IMR-90 (cell line): ENCODE measurements around the gene HNRNPC. TPM values are rescaled to one million over a fixed set of nuclear protein-coding genes. Genes with fewer than 3 reads are reported as not detected.

Experiments used
- ATAC-seq: fragments of 200-7000 bp; cut with Tn5 transposase; 2 replicates; pipeline ENCODE4 v1.9.1; 2020; ENCODE audit warnings: low read depth, mild to moderate bottlenecking, moderate library complexity
- BruUV-seq: library from RNA; stranded (reverse); fragments of 400-500 nt; replicated peaks from 2 replicates; lab custom pipeline; 2021; lab: Mats Ljungman, UMichigan
- CTCF ChIA-PET: fragments of 300-600 bp; formaldehyde crosslinking; extraction: SDS; loops from one replicate; lab custom pipeline; 2021; ENCODE audit warnings: antibody characterized with exemption; lab: Yijun Ruan, JAX
- POLR2A ChIA-PET: fragments of 300-600 bp; sonication (Branson Sonifier 250); formaldehyde crosslinking; loops from one replicate; lab custom pipeline; 2022; ENCODE audit warnings: antibody characterized with exemption; ENCODE audit not compliant: unreplicated experiment; lab: Charles Lee
- DNase-seq: peaks from one replicate; pipeline ENCODE4 v3.0.0; 2013
- H2AFZ ChIP-seq: replicated peaks from 2 replicates; pipeline ENCODE3; 2013; ENCODE audit warnings: low read length, mild to moderate bottlenecking; ENCODE audit not compliant: poor library complexity
- H2AK5ac ChIP-seq: 2 replicates; pipeline ENCODE4 v1.6.1; 2013; ENCODE audit warnings: low read depth, low read length, inconsistent platforms
- H2AK9ac ChIP-seq: replicated peaks from 2 replicates; pipeline ENCODE3; 2013; ENCODE audit warnings: mild to moderate bottlenecking, low read depth, low read length, moderate library complexity; ENCODE audit not compliant: poor library complexity
- H2BK120ac ChIP-seq: 2 replicates; pipeline ENCODE4 v1.6.1; 2013; ENCODE audit warnings: low read depth, low read length, inconsistent platforms
- H2BK15ac ChIP-seq: 3 replicates; pipeline ENCODE4 v1.6.1; 2013; ENCODE audit warnings: low read depth, low read length, inconsistent platforms
- H2BK20ac ChIP-seq: 2 replicates; pipeline ENCODE4 v1.6.1; 2013; ENCODE audit warnings: low read depth, mild to moderate bottlenecking, inconsistent platforms, low read length, moderate library complexity
- H2BK5ac ChIP-seq: 2 replicates; pipeline ENCODE4 v1.6.1; 2013; ENCODE audit warnings: mild to moderate bottlenecking, low read depth, low read length, inconsistent platforms; ENCODE audit not compliant: poor library complexity, severe bottlenecking
- H3K14ac ChIP-seq: replicated peaks from 2 replicates; pipeline ENCODE4 v1.6.1; 2013; ENCODE audit warnings: low read depth, low read length, inconsistent platforms
- H3K18ac ChIP-seq: 2 replicates; pipeline ENCODE4 v1.6.1; 2013; ENCODE audit warnings: low read depth, low read length, control low read depth
- H3K23ac ChIP-seq: 2 replicates; pipeline ENCODE4 v1.6.1; 2013; ENCODE audit warnings: low read depth, low read length, inconsistent platforms
- H3K27ac ChIP-seq: 2 replicates; pipeline ENCODE4 v1.5.1; 2013; ENCODE audit warnings: mild to moderate bottlenecking, control low read depth, low read length; ENCODE audit not compliant: insufficient read depth
- H3K27me3 ChIP-seq: 2 replicates; pipeline ENCODE4 v1.6.1; 2013; ENCODE audit warnings: low read length; ENCODE audit not compliant: control insufficient read depth, insufficient read depth
- H3K36me3 ChIP-seq: 2 replicates; pipeline ENCODE4 v1.6.1; 2013; ENCODE audit warnings: low read length, mixed read lengths; ENCODE audit not compliant: control insufficient read depth, insufficient read depth
- H3K4ac ChIP-seq: 2 replicates; pipeline ENCODE4 v1.6.1; 2013; ENCODE audit warnings: low read depth, low read length, inconsistent platforms
- H3K4me1 ChIP-seq: 2 replicates; pipeline ENCODE4 v1.6.1; 2013; ENCODE audit warnings: low read length, mixed read lengths; ENCODE audit not compliant: control insufficient read depth, insufficient read depth
- H3K4me2 ChIP-seq: 2 replicates; pipeline ENCODE4 v1.6.1; 2013; ENCODE audit warnings: low read depth, mild to moderate bottlenecking, control low read depth, low read length, moderate library complexity
- H3K4me3 ChIP-seq: 2 replicates; pipeline ENCODE4 v1.5.1; 2013; ENCODE audit warnings: low read depth, mild to moderate bottlenecking, control low read depth, low read length, moderate library complexity; ENCODE audit not compliant: insufficient read depth
- H3K56ac ChIP-seq: 2 replicates; pipeline ENCODE4 v1.6.1; 2013; ENCODE audit warnings: low read length, inconsistent platforms; ENCODE audit not compliant: insufficient read depth; ENCODE audit errors: extremely low read depth
- H3K79me1 ChIP-seq, 2 experiments: 2 replicates each; pipeline ENCODE4 v1.6.1; 2013; ENCODE audit warnings: low read length in 2 of 2, inconsistent platforms in 1 of 2, low read depth in 1 of 2
- H3K9ac ChIP-seq: 2 replicates; pipeline ENCODE4 v1.6.1; 2013; ENCODE audit warnings: low read depth, low read length, control low read depth
- H3K9me1 ChIP-seq: 2 replicates; pipeline ENCODE4 v1.6.1; 2013; ENCODE audit warnings: low read length, inconsistent platforms; ENCODE audit not compliant: insufficient read depth
- H3K9me3 ChIP-seq: 2 replicates; pipeline ENCODE4 v1.6.1; 2013; ENCODE audit warnings: low read length; ENCODE audit not compliant: control insufficient read depth, insufficient read depth
- H4K20me1 ChIP-seq: 2 replicates; pipeline ENCODE4 v1.6.1; 2013; ENCODE audit warnings: low read length, inconsistent platforms; ENCODE audit not compliant: insufficient read depth
- H4K5ac ChIP-seq: 2 replicates; pipeline ENCODE4 v1.6.1; 2013; ENCODE audit warnings: mild to moderate bottlenecking, low read depth, low read length, control low read depth
- H4K8ac ChIP-seq, 2 experiments: 2 replicates each; pipeline ENCODE4 v1.6.1; 2013; ENCODE audit warnings: low read depth in 2 of 2, low read length in 2 of 2, control low read depth in 1 of 2, inconsistent platforms in 1 of 2
- H4K91ac ChIP-seq: 2 replicates; pipeline ENCODE4 v1.6.1; 2013; ENCODE audit warnings: low read depth, low read length, inconsistent platforms; ENCODE audit not compliant: insufficient read depth
- BHLHE40 ChIP-seq: fragments of 150-350 bp; IDR thresholded peaks from 2 replicates; pipeline ENCODE4 v1.6.1; 2016; ENCODE audit warnings: mild to moderate bottlenecking, low read depth, low read length
- CEBPB ChIP-seq: IDR thresholded peaks from 2 replicates; pipeline ENCODE4 v1.6.1; 2012; ENCODE audit warnings: low read depth, low read length, improper control_type of control experiment
- CHD1 ChIP-seq: IDR thresholded peaks from 2 replicates; pipeline ENCODE4 v1.6.1; 2012; ENCODE audit warnings: low read depth, low read length, improper control_type of control experiment
- CTCF ChIP-seq: conservative IDR thresholded peaks from 2 replicates; pipeline ENCODE4 v1.5.1; 2012; ENCODE audit warnings: mild to moderate bottlenecking, low read depth, low read length, improper control_type of control experiment
- ELK1 ChIP-seq: fragments of 150-350 bp; IDR thresholded peaks from 2 replicates; pipeline ENCODE4 v1.6.1; 2016; ENCODE audit warnings: low read depth, mild to moderate bottlenecking, low read length, moderate library complexity, borderline replicate concordance
- FOS ChIP-seq: fragments of 150-350 bp; IDR thresholded peaks from 2 replicates; pipeline ENCODE4 v1.6.1; 2016; ENCODE audit warnings: low read depth, low read length
- MAFK ChIP-seq: IDR thresholded peaks from 2 replicates; pipeline ENCODE4 v1.6.1; 2012; ENCODE audit warnings: low read depth, low read length, improper control_type of control experiment
- MAZ ChIP-seq: IDR thresholded peaks from 2 replicates; pipeline ENCODE4 v1.6.1; 2012; ENCODE audit warnings: low read depth, mild to moderate bottlenecking, low read length, improper control_type of control experiment, moderate library complexity, borderline replicate concordance
- MXI1 ChIP-seq: IDR thresholded peaks from 2 replicates; pipeline ENCODE4 v1.6.1; 2012; ENCODE audit warnings: low read depth, mild to moderate bottlenecking, low read length, moderate library complexity, borderline replicate concordance
- NFE2L2 ChIP-seq: fragments of 150-350 bp; IDR thresholded peaks from 2 replicates; pipeline ENCODE4 v1.6.1; 2016; ENCODE audit warnings: low read depth, mild to moderate bottlenecking, low read length
- POLR2A ChIP-seq: IDR thresholded peaks from 2 replicates; pipeline ENCODE4 v1.6.1; 2012; ENCODE audit warnings: mild to moderate bottlenecking, low read depth, low read length
- RAD21 ChIP-seq: IDR thresholded peaks from 2 replicates; pipeline ENCODE4 v1.6.1; 2012; ENCODE audit warnings: low read length, improper control_type of control experiment
- RCOR1 ChIP-seq: IDR thresholded peaks from 2 replicates; pipeline ENCODE4 v1.6.1; 2012; ENCODE audit warnings: mild to moderate bottlenecking, low read length, improper control_type of control experiment; ENCODE audit not compliant: insufficient replicate concordance
- RFX5 ChIP-seq: IDR thresholded peaks from 2 replicates; pipeline ENCODE4 v1.8.0; 2012; ENCODE audit warnings: low read depth, mild to moderate bottlenecking, low read length, moderate library complexity
- SMC3 ChIP-seq: fragments of 150-350 bp; IDR thresholded peaks from 2 replicates; pipeline ENCODE4 v1.6.1; 2016; ENCODE audit warnings: low read depth, mild to moderate bottlenecking, antibody characterized with exemption, low read length, moderate library complexity
- USF2 ChIP-seq: fragments of 150-350 bp; IDR thresholded peaks from 2 replicates; pipeline ENCODE4 v1.6.1; 2017; ENCODE audit warnings: mild to moderate bottlenecking, antibody characterized with exemption, low read length, low read depth
- WGBS, 2 experiments: methylation state at CpG; one replicate each; pipeline versions ENCODE4 v1.1.5 to v1.1.7; 2013; ENCODE audit warnings: missing lambda C conversion rate in 2 of 2; ENCODE audit not compliant: insufficient read length in 1 of 2; ENCODE audit errors: extremely low coverage in 2 of 2; 5-methylcytosine and 5-hydroxymethylcytosine counted together
- dilution Hi-C: fragments of 300-500 bp; cut with HindIII; formaldehyde crosslinking; loops from one replicate; pipeline ENCODE4 v1.14.3; 2018; ENCODE audit warnings: low sequenced_read_pairs; ENCODE audit not compliant: unreplicated experiment
- in situ Hi-C: fragments of 300-500 bp; cut with MboI; formaldehyde crosslinking; loops from 3 replicates; pipeline ENCODE4 v1.14.3; 2019; ENCODE audit warnings: low sequenced_read_pairs, inconsistent platforms, mixed read lengths
- intact Hi-C: fragments of 100-400 bp; cut with micrococcal nuclease; formaldehyde crosslinking; loops from 2 replicates; pipeline ENCODE4 v1.10.0; 2022
- polyA plus RNA-seq, 3 experiments: library from polyadenylated mRNA; depleted of rRNA; stranded (reverse); fragments of >200 nt; gene quantifications; 2 replicates each; pipeline ENCODE4 v1.2.3, GENCODE V29; 2012; ENCODE audit warnings: low replicate concordance in 1 of 3
- total RNA-seq: library from RNA; depleted of rRNA; stranded (reverse); fragments of >200 nt; gene quantifications from 2 replicates; pipeline ENCODE4 v1.2.3, GENCODE V29; 2012

Gene HNRNPC
- total and polyA plus RNA-seq, 2 of the 4 experiments (the other 2 are of a cell fraction) = 308 to 615 TPM

- no peak overlapping the region for H4K8ac ChIP-seq
- H4K91ac ChIP-seq = no peak overlapping the region
- H3K36me3 ChIP-seq = peaks cover 41% of the 10 kb centered on the region
- dilution Hi-C loops = no loop called here
- no peak overlapping the region for H3K23ac ChIP-seq
- TF ChIP-seq ELK1 = no peak
- no peak for TF ChIP-seq BHLHE40
- TF ChIP-seq POLR2A = no peak
- no peak for TF ChIP-seq CTCF
- TF ChIP-seq RAD21 = no peak
- no peak for TF ChIP-seq MAZ
- no peak for TF ChIP-seq CEBPB
- no peak for TF ChIP-seq RFX5
- no peak for TF ChIP-seq RCOR1
- no peak for TF ChIP-seq SMC3
- no peak for TF ChIP-seq MAFK
- TF ChIP-seq CHD1 = no peak
- no peak for TF ChIP-seq FOS
- TF ChIP-seq MXI1 = no peak
- TF ChIP-seq NFE2L2 = no peak
- no peak for TF ChIP-seq USF2
- no peak overlapping the region for H3K18ac ChIP-seq
- H3K9ac ChIP-seq = no peak overlapping the region
- no peak overlapping the region for H2AK5ac ChIP-seq
- H2AFZ ChIP-seq = no peak overlapping the region
- no peak overlapping the region for H3K4me3 ChIP-seq
- no peak overlapping the region for H3K14ac ChIP-seq
- peaks cover 98% of the 10 kb centered on the region for H4K20me1 ChIP-seq
- intact Hi-C loops = no loop called here
- peaks cover 15% of the 10 kb centered on the region for H3K9me1 ChIP-seq
- no peak overlapping the region for H2BK15ac ChIP-seq
- H2BK20ac ChIP-seq = no peak overlapping the region
- no peak overlapping the region for H3K27ac ChIP-seq
- no peak overlapping the region for H3K4ac ChIP-seq
- DNase-seq (no peak), ATAC-seq (no peak)
- no peak overlapping the region for H2BK120ac ChIP-seq
- peaks cover 9 to 42% of the 10 kb centered on the region in 2 experiments; a peak in 3 of 4 replicates for H3K79me1 ChIP-seq
- BruUV-seq = no TSS peak
- no peak overlapping the region for H4K5ac ChIP-seq
- H2AK9ac ChIP-seq = no peak overlapping the region
- no peak overlapping the region for H3K56ac ChIP-seq
- H2BK5ac ChIP-seq = no peak overlapping the region
- peaks cover 10% of the 10 kb centered on the region for H3K4me1 ChIP-seq
- ChIA-PET CTCF (no interaction called here), POLR2A (no interaction called here)
- no peaks in the 10 kb centered on the region for H3K9me3 ChIP-seq
- in situ Hi-C loops = no loop called here
- no peaks in the 10 kb centered on the region for H3K27me3 ChIP-seq
- WGBS, 2 experiments = 100% methylated on average over 1 of the region's 1 CpG; no CpG with 5 or more reads in 1 of the 2 experiments
- H3K4me2 ChIP-seq = no peak overlapping the region
Measured at GRCh38 chr14:21261824-21262223, 7.4 kb downstream of the HNRNPC start.
